ENCODE data around the gene SNX13.

SNX13 gene

GRCh38 chr7:17844022-17844421 is 96.3 kb downstream of the SNX13 start:
- Histone ChIP-seq H3K4me3 (replicated peaks; ENCODE audit: insufficient read depth, low read length) (no peak overlapping the region), H3K27ac (replicated peaks) (no peak overlapping the region), H3K27me3 (ENCODE audit: insufficient read depth, poor library complexity, severe bottlenecking) (no peaks in the 10 kb centered on the region)
- TF ChIP-seq SPI1 (IDR thresholded peaks at IDR 0.05; ENCODE audit: borderline replicate concordance, low read depth): no peak
- TF ChIP-seq GABPA (IDR thresholded peaks at IDR 0.05; ENCODE audit: low read depth): no peak
- no peak for TF ChIP-seq CTCF (IDR thresholded peaks at IDR 0.05; ENCODE audit: insufficient read depth, low read length)
- TF ChIP-seq, protein P1, sequence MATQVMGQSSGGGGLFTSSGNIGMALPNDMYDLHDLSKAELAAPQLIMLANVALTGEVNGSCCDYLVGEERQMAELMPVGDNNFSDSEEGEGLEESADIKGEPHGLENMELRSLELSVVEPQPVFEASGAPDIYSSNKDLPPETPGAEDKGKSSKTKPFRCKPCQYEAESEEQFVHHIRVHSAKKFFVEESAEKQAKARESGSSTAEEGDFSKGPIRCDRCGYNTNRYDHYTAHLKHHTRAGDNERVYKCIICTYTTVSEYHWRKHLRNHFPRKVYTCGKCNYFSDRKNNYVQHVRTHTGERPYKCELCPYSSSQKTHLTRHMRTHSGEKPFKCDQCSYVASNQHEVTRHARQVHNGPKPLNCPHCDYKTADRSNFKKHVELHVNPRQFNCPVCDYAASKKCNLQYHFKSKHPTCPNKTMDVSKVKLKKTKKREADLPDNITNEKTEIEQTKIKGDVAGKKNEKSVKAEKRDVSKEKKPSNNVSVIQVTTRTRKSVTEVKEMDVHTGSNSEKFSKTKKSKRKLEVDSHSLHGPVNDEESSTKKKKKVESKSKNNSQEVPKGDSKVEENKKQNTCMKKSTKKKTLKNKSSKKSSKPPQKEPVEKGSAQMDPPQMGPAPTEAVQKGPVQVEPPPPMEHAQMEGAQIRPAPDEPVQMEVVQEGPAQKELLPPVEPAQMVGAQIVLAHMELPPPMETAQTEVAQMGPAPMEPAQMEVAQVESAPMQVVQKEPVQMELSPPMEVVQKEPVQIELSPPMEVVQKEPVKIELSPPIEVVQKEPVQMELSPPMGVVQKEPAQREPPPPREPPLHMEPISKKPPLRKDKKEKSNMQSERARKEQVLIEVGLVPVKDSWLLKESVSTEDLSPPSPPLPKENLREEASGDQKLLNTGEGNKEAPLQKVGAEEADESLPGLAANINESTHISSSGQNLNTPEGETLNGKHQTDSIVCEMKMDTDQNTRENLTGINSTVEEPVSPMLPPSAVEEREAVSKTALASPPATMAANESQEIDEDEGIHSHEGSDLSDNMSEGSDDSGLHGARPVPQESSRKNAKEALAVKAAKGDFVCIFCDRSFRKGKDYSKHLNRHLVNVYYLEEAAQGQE (IDR thresholded peaks at IDR 0.05; ENCODE audit: insufficient replicate concordance, low read depth): no peak
- TF ChIP-seq POLR2AphosphoS5 (IDR thresholded peaks at IDR 0.05; ENCODE audit: low read depth): no peak
- DNase-seq (ENCODE audit: low read depth in 1 of 2, low spot score in 1 of 2): no peak

GRCh38 chr7:17843041-17843440 is 97.3 kb downstream of the SNX13 start:
- TF ChIP-seq GABPA (IDR thresholded peaks at IDR 0.05; ENCODE audit: low read depth): no peak
- TF ChIP-seq CTCF (IDR thresholded peaks at IDR 0.05; ENCODE audit: insufficient read depth, low read length): no peak
- TF ChIP-seq, protein P1 (IDR thresholded peaks at IDR 0.05; ENCODE audit: insufficient replicate concordance, low read depth): no peak
- no peak for TF ChIP-seq SPI1 (IDR thresholded peaks at IDR 0.05; ENCODE audit: borderline replicate concordance, low read depth)
- no peak for TF ChIP-seq POLR2AphosphoS5 (IDR thresholded peaks at IDR 0.05; ENCODE audit: low read depth)
- no peak for DNase-seq (ENCODE audit: low read depth in 1 of 2, low spot score in 1 of 2)
- Histone ChIP-seq H3K27ac (replicated peaks) (no peak overlapping the region), H3K4me3 (replicated peaks; ENCODE audit: insufficient read depth, low read length) (no peak overlapping the region), H3K27me3 (ENCODE audit: insufficient read depth, poor library complexity, severe bottlenecking) (no peaks in the 10 kb centered on the region)

DNA sequence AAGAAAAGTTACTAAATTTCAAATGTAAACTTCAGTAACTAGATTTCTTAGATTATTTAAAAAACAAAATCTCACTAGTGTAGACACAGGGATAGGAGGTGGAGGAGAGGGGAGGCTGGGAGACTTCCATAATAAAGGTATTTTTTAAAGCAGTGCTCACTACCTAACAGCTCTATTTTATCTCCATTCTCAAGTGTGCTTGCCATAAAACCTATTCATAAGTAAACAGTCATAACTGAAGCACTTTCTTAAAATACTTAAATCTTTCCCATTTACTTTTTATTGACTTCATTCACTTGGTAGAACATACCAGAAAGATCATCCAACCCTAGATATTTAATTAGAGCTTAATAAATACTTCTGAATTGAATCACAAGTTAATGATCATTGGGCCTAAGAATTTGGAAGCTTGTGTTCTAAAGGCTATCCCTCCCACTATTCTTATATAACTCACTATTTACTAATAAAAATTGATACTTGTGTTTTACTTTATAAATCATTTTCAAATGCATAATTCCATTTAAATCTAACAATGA is 107.4 kb downstream of the SNX13 start:
- H3K27ac ChIP-seq (replicated peaks): no peak overlapping the region
- TF ChIP-seq GABPA (IDR thresholded peaks at IDR 0.05; ENCODE audit: low read depth) (no peak), SPI1 (IDR thresholded peaks at IDR 0.05; ENCODE audit: borderline replicate concordance, low read depth) (no peak)
- DNase-seq (ENCODE audit: low read depth in 1 of 2, low spot score in 1 of 2): no peak
- no peaks in the 10 kb centered on the region for H3K27me3 ChIP-seq (ENCODE audit: insufficient read depth, poor library complexity, severe bottlenecking)
- H3K4me3 ChIP-seq (replicated peaks; ENCODE audit: insufficient read depth, low read length): no peak overlapping the region

GRCh38 chr7:17832242-17832641 is 108.1 kb downstream of the SNX13 start:
- no peak overlapping the region for H3K27ac ChIP-seq (replicated peaks)
- TF ChIP-seq POLR2AphosphoS5 (IDR thresholded peaks at IDR 0.05; ENCODE audit: low read depth) (no peak), GABPA (IDR thresholded peaks at IDR 0.05; ENCODE audit: low read depth) (no peak), SPI1 (IDR thresholded peaks at IDR 0.05; ENCODE audit: borderline replicate concordance, low read depth) (no peak), CTCF (IDR thresholded peaks at IDR 0.05; ENCODE audit: insufficient read depth, low read length) (no peak)
- TF ChIP-seq, protein P1 (IDR thresholded peaks at IDR 0.05; ENCODE audit: insufficient replicate concordance, low read depth): no peak
- DNase-seq (ENCODE audit: low read depth in 1 of 2, low spot score in 1 of 2): no peak
- no peak overlapping the region for H3K4me3 ChIP-seq (replicated peaks; ENCODE audit: insufficient read depth, low read length)
- H3K27me3 ChIP-seq (ENCODE audit: insufficient read depth, poor library complexity, severe bottlenecking): no peaks in the 10 kb centered on the region

All from HL-60 (cell line).